PFSK-1 (cell line): Measurements from ENCODE around the gene FRMD8.
A peak's percentile ranks its signal among the peaks of the same experiment; 100 is the strongest.

ENCODE experiments used
- FOXP2 ChIP-seq: optimal IDR thresholded peaks from 2 replicates; pipeline ENCODE3; 2011; ENCODE audit warnings: borderline replicate concordance, control low read depth, inconsistent platforms; ENCODE audit not compliant: insufficient read depth; ENCODE audit errors: extremely low read length, extremely low read depth
- POLR2AphosphoS5 ChIP-seq: IDR thresholded peaks from 2 replicates; pipeline ENCODE4 v1.6.1; 2012; ENCODE audit warnings: low read depth, mild to moderate bottlenecking, control low read depth, low read length, moderate library complexity
- REST ChIP-seq, 2 experiments: IDR thresholded peaks; 2 replicates each; pipeline versions ENCODE4 v1.6.1 to v1.8.0; 2011 to 2012; ENCODE audit warnings: low read depth in 2 of 2, low read length in 2 of 2, control low read depth in 1 of 2, inconsistent platforms in 1 of 2, mild to moderate bottlenecking in 1 of 2, moderate library complexity in 1 of 2; ENCODE audit not compliant: insufficient read depth in 1 of 2
- SIN3A ChIP-seq: IDR thresholded peaks from 2 replicates; pipeline ENCODE4 v1.6.1; 2012; ENCODE audit warnings: mild to moderate bottlenecking, low read length, moderate library complexity, borderline replicate concordance; ENCODE audit not compliant: insufficient read depth
- TAF1 ChIP-seq: IDR thresholded peaks from 2 replicates; pipeline ENCODE4 v1.6.1; 2012; ENCODE audit warnings: low read length, control low read depth, borderline replicate concordance; ENCODE audit not compliant: insufficient read depth

FRMD8 gene

GRCh38 chr11:65352783-65353182 lies 33.7 kb upstream of the FRMD8 start:
- TF ChIP-seq REST (IDR thresholded peaks at IDR 0.05; ENCODE audit: insufficient read depth in 1 of 2, low read depth in 2 of 2, low read length in 2 of 2) (no peak), POLR2AphosphoS5 (no peak), SIN3A (no peak), FOXP2 (no peak), TAF1 (no peak)

DNA sequence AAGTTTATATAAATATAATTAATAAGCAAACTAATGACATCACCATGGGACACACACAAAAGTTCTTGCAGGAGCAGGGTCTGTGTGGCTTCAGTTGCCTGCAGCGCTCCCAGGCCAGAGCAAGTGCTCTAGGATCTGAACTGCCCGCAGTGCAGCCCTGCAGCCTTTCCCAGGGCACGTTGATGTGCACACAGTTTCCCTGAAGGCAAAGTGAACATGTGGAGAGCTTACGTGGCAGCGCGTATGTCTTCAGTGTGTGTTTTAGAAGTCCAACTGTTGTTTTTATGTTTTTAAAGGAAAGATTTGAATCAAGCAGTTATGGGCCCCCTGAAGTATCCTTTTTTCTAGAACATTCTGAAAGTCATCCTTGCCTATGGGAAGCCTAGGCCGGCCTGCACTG lies 33.1 kb upstream of the FRMD8 start:
- TF ChIP-seq POLR2AphosphoS5 (no peak), SIN3A (no peak), TAF1 (no peak), REST (IDR thresholded peaks at IDR 0.05; ENCODE audit: insufficient read depth in 1 of 2, low read depth in 2 of 2, low read length in 2 of 2) (no peak), FOXP2 (no peak)

DNA sequence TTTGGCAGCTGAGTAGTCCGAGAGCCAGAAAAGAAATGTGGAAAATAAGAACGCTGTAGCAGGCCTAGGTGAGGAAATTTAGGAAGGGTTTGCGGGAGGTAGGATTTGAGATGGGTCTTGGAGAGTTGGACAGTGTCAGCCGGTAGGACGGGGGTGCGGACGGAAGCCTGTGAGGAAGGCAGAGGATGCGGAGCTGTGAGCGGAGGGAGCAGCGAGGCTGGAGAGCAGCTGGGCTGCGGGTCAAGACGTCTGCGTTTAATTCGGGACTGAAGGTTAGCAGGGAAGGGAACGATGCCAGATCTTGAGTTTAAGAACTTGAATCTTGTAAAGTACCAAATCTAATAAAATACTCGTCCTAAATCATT lies 32.6 kb upstream of the FRMD8 start:
- TF ChIP-seq REST (IDR thresholded peaks at IDR 0.05; ENCODE audit: insufficient read depth in 1 of 2, low read depth in 2 of 2, low read length in 2 of 2) (no peak), POLR2AphosphoS5 (0 out of 2 replicates have a peak, but pooled peaks have one; percentile 32)

DNA sequence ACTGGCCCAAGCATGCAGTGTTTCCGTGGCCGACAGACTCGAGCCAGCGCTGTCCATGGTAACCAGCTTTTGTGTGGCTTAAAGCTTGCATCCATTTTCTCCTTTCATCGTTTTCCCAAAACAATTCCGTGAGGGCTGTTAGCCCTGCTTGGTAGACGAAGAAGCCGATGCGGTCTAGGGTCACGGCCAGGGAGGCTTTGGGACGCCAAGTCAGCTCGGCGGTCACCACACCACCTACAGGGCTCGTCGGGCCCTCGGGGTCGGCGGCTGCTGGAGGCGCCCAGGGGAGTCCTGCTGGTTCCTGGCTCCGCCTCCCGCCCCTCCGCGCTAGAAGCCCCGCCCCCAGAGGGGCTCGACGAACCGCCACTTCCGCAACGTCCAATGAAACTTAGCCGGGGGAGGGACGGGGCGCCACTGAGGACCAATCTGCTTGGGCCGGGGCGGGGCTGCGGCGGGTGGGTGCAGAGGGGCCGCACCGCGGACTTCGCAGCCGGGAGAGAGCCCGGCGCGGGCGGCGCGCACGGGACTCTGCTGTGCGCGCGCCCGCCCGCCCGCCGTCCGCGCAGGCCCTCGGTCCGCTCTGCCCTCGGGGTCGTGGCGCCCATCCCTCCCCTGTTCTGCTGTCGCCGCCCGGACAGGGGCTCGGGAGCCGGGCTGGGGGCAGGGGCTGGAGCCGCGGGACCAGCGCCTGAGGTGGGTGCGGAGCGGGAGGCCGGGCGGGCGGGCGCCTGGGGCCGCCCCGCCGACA lies 32.0 kb upstream of the FRMD8 start, which contains the start of gene TIGD3:
TIGD3 (plus strand) TSS at position 487 of the 748 bp plus-strand sequence. CDS start 1,058 bp downstream, outside the sequence.
- TF ChIP-seq TAF1 (no peak), REST (IDR thresholded peaks at IDR 0.05; ENCODE audit: insufficient read depth in 1 of 2, low read depth in 2 of 2, low read length in 2 of 2) (peak; percentile 95 to 97), POLR2AphosphoS5 (peak; percentile 15; the same call in 1 of the 2 replicates), FOXP2 (peak; percentile 9), SIN3A (peak; percentile 94; the same call in 1 of the 2 replicates)
